BE2C (cell line): ENCODE data around the gene DNM2.

Experiments used
- DNase-seq: peaks from one replicate; pipeline ENCODE4 v3.0.0-alpha.2; 2020
- H3K27me3 ChIP-seq: fragments of 250-450 bp; sonication (Bioruptor Pico); 2 replicates; pipeline ENCODE4 v1.5.1; 2020; ENCODE audit warnings: mild to moderate bottlenecking
- H3K36me3 ChIP-seq: fragments of 250-450 bp; sonication (Bioruptor Pico); 2 replicates; pipeline ENCODE4 v1.5.1; 2020; ENCODE audit warnings: mild to moderate bottlenecking
- H3K4me1 ChIP-seq: fragments of 250-450 bp; sonication (Bioruptor Pico); 2 replicates; pipeline ENCODE4 v1.5.1; 2020
- H3K4me3 ChIP-seq: 2 replicates; pipeline ENCODE4 v1.5.1; 2011; ENCODE audit warnings: low read depth, low read length
- H3K9me3 ChIP-seq: fragments of 250-450 bp; sonication (Bioruptor Pico); 2 replicates; pipeline ENCODE4 v1.5.1; 2020
- CTCF ChIP-seq: IDR thresholded peaks from 2 replicates; pipeline ENCODE4 v1.5.1; 2012; ENCODE audit warnings: mild to moderate bottlenecking, low read depth, low read length

The DNM2 gene

DNA sequence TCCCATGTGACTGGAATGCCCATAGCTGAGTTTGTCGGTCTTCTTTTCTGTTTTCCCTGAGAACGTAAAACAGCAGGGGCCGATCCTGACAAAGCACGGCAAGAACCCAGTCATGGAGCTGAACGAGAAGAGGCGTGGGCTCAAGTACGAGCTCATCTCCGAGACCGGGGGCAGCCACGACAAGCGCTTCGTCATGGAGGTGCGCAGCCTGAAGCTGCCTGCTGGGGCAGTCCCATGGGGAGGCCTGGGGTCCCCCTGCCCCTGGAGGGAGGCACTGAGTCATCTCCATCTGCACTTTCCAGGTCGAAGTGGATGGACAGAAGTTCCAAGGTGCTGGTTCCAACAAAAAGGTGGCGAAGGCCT is 34.8 kb upstream of the DNM2 start:
- Histone ChIP-seq H3K9me3 (no peaks in the 10 kb centered on the region), H3K4me3 (no peak overlapping the region), H3K27me3 (no peaks in the 10 kb centered on the region), H3K4me1 (no peaks in the 10 kb centered on the region), H3K36me3 (peaks cover 96% of the 10 kb centered on the region)
- no peak for DNase-seq
- TF ChIP-seq CTCF: no peak

DNA sequence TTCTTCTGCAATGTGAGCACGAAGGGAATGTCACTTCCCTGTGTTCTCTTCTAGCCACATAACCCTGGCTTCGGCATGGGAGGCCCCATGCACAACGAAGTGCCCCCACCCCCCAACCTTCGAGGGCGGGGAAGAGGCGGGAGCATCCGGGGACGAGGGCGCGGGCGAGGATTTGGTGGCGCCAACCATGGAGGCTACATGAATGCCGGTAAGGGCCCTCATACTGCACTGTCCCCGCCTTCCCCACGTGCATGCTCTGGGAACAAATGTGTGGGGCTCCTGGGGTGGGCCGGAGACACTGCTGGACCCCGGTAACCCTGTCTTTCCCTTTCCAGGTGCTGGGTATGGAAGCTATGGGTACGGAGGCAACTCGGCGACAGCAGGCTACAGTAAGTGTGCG is 34.3 kb upstream of the DNM2 start:
- Histone ChIP-seq H3K27me3 (no peaks in the 10 kb centered on the region), H3K4me1 (no peaks in the 10 kb centered on the region), H3K36me3 (peaks cover 96% of the 10 kb centered on the region), H3K4me3 (no peak overlapping the region), H3K9me3 (no peaks in the 10 kb centered on the region)
- TF ChIP-seq CTCF: no peak
- no peak for DNase-seq

- TF ChIP-seq CTCF: no peak
- H3K4me1 ChIP-seq: no peaks in the 10 kb centered on the region
- H3K36me3 ChIP-seq: peaks cover 96% of the 10 kb centered on the region
- H3K4me3 ChIP-seq: no peak overlapping the region
- H3K27me3 ChIP-seq: no peaks in the 10 kb centered on the region
- no peaks in the 10 kb centered on the region for H3K9me3 ChIP-seq
- DNase-seq: no peak
These were observed 32.7 kb upstream of the DNM2 start for GRCh38 chr19:10685210-10685609.

GRCh38 chr19:10686193-10686592 is 31.7 kb upstream of the DNM2 start:
- peaks cover 96% of the 10 kb centered on the region for H3K36me3 ChIP-seq
- no peaks in the 10 kb centered on the region for H3K27me3 ChIP-seq
- no peak for DNase-seq
- no peaks in the 10 kb centered on the region for H3K4me1 ChIP-seq
- H3K9me3 ChIP-seq: no peaks in the 10 kb centered on the region
- H3K4me3 ChIP-seq: no peak overlapping the region
- no peak for TF ChIP-seq CTCF

DNA sequence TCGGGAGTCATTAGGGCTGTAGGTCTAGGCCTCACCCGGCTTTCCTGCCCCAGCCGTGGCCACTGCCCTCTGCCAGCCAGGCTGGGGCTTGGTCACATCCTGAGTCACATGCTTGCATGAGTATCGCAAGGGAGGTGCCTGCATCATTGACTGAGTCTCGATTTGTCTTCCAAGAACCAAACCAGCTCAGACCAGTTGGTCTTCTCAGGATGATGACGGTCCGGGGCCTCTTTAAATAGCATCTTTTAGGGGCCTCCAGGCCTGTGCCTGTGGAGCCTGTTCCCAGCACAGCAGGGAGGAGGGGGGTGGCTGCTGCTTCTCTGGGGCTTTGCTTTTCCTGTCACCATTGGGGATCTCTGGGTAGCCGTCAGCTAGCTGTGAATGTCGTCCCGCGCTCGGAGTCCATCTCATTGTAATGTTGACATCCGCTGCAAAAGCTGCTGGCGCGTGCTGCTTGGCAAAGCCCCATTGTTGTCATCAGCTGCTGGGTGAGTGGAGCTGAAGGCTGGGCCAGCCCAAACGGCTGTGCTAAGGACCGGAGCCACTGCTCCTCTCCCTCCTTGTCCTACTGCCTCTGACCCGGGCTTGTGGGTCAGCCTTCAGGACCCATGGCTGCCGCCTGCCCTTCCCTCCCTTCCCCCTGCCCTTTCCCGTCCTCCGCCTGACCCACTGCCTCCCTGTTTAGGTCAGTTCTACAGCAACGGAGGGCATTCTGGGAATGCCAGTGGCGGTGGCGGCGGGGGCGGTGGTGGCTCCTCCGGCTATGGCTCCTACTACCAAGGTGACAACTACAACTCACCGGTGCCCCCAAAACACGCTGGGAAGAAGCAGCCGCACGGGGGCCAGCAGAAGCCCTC is 31.0 kb upstream of the DNM2 start:
- H3K4me1 ChIP-seq: no peaks in the 10 kb centered on the region
- DNase-seq: no peak
- H3K27me3 ChIP-seq: no peaks in the 10 kb centered on the region
- no peak for TF ChIP-seq CTCF
- H3K4me3 ChIP-seq: no peak overlapping the region
- H3K9me3 ChIP-seq: no peaks in the 10 kb centered on the region
- peaks cover 96% of the 10 kb centered on the region for H3K36me3 ChIP-seq

- Histone ChIP-seq H3K4me1 (no peaks in the 10 kb centered on the region), H3K36me3 (peaks cover 96% of the 10 kb centered on the region)
These were observed 30.2 kb upstream of the DNM2 start for GRCh38 chr19:10687518-10688288.

More at GRCh38 chr19:10687518-10688288, 30.2 kb upstream of the DNM2 start:
- TF ChIP-seq CTCF: no peak
- DNase-seq: no peak
- Histone ChIP-seq H3K4me3 (no peak overlapping the region), H3K27me3 (no peaks in the 10 kb centered on the region), H3K9me3 (no peaks in the 10 kb centered on the region)
